NCI-H1417 treated with DMSO at 0.1 percent for 48 hours (cell line): Measurements from ENCODE around the gene ROS1.
"Not testable (repeated sequence)": the region's sequence is repeated elsewhere in the genome, so short reads cannot be mapped to it uniquely, and the experiment has no call there.

Source experiments
- DNase-seq: peaks from one replicate; lab custom pipeline; 2025; lab: John Stamatoyannopoulos, UW

The ROS1 gene

DNA sequence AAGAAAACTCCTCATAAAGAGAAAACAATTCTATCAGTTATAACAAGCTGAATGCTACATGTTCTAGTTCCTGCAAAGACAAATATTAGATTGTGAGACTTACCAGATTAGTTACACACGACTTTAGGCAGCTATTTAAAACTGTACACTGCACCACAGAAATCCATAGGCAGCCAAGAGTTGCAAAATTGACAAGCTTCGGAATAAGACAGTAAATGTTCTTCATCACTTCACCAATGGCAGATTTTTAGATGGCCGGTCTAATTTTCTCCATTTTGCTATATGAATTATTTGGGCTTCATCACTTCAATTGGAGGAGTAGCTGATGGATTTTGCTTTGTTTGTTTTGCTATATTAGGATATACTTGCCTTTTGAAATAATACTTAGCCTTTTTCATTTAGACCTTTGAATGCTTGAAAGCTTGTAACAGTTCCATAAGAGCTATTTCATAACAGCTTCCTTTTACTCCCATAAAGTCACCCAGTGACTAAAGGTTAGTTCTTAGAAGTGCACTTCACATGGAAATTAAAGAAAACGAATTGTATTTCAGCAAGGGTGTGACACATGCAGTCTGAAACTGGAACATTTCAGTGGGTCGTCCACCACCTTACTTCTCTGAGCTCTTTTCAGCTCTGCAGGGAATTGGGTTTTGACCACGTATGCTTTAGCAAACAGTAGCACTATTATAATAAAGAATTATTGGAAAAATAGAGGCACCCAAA is at the start of gene ROS1:
Gene ROS1, minus strand, starts transcription at position 512 of the 723 bp plus-strand sequence. Its CDS starts 286 bp downstream, at position 226.
- DNase-seq, result no peak

DNA sequence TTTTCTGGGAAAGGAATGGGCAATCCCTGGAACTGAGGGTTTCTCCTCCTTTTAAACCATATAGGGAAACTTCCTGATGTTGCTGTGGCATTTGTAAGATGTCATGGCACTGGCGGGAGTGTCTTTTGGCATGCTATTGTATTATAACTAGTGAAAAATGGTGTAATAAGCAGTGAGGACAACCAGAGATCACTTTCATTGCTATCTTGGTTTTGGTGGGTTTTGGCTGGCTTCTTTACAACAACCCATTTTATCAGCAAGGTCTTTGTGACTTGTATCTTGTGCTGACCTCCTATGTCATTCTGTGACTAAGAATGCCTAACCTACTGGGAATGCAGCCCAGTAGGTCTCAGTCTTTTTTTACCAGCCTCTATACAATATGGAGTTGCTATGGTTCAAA is 47.7 kb upstream of the ROS1 start:
- no peak for DNase-seq

DNA sequence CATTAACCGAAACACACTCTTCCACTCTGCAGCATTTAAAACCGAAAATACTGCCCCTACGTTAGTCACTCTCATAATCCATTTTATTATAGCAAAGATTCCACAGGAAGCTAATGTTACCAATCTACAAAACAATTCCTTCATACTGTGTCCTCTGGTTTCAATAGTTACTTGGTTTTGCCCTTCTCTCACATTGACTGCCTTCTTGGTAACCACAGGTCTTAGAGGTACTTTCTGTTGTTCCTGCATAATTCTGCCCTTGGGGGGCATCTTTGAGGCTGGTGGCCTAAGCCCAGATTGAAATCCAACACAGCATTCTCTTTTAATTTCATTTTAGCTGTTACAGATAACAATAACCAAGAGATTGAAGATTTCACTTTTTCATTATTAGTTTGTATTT is 46.9 kb upstream of the ROS1 start:
- DNase-seq, result no peak

DNA sequence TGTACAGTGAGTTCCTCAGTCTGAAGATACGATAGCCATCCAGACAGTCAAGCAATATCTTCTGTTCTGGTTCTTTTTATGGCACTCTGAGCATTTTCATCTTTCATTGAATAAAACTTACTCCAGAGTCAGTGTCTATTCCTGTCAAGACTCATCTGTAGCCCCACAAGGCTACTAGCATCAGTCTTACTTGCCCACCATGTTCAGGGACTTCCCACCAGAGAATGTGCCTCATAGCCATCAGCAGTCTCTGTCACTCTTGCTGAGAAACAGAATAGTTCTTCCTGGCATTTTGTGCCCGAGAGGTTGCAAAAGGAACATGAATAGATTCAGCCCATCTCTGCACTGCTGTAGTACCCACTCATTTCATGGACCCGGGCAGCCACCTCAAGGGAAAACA is 44.0 kb upstream of the ROS1 start:
- no peak for DNase-seq

DNA sequence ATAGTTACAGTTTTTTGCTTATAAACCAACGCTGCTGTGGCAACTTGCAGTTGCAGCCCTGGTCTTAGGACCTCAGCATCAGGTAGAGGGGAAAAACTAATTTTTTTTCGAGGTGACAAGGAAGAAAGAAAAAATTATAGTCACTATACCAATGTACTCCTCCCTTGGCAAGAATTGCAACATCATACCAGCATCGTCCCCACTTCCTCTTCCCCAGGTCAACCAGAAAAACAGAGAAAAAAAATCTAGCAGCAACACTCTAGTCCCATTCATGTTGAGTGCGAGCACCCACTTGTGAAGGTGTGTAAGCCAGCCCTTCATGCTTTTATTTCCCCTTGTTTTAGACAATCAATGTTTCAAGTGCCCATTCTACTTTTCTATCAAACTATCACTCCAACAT is 43.6 kb upstream of the ROS1 start:
- no peak for DNase-seq

DNA sequence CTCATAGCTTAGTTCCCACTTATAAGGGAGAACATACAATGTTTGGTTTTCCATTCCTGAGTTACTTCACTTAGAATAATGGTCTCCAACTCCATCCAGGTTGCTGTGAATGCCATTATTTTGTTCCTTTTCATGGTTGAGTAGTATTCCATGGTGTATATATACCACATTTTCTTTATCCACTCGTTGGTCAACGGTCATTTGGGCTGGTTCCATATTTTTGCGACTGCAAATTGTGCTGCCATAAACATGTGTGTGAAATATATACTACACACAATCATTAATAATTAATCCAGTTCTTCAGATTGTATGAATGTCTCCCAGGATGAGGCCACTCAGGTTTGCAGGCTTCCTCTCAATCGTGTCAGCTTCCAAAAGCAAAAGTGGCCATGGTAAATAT is 42.8 kb upstream of the ROS1 start:
- not testable (repeated sequence) for DNase-seq

DNA sequence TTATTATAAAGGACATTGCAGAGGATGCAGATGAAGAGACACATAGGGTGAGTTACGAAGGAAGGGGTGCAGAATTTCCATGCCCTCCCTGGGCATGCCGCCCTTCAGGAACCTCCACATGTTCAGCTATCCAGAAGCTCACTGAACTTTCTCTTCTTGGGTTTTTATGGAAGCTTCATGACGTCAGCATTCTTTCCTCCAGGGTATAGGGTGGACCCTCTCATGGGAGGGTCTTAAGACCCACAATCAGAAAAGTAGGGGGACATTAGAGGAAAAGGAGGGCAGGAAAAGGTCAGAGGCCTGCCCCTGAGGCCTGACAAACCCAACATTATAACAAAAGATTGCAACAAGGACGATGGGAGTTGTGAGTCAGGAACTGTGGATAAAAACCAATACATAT is 42.1 kb upstream of the ROS1 start:
- no peak for DNase-seq

DNA sequence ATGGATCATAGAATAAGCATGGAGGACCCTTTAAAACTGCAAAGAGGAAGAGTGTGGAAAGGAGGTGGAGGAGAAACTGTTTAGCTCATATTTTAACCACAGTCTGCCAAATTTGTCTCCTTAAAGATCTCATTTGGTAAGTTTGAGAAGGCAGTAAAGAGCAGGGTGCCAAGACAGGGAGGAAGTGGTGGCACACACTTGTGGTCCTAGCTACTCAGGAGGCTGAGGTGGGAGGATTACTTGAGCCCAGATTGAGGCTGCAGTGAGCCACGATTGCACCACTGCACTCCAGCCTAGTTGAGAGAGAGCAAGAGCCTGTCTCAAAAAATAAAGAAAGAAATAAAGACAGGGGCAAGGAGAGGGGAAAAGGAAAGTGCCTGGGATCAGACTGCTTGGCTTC is 39.9 kb upstream of the ROS1 start:
- no peak for DNase-seq

DNA sequence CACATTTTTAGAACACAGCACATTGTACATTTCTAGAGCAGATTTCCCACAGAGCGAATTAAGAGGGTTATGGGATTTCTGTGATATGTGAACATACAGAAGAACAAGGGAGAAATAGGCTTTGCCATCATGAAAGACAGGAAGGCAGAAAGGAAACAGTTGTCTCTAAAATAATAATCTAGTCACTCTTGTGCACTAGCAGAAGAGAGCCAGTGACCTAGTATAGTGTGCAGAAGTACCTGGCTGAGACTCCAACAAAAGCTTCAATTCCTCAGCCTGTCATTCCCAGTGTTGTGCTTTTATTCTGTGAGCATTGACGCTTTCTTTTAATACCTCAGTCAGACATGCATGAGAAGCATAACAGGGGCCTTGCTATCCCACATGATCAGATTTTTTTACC is 39.0 kb upstream of the ROS1 start:
- DNase-seq, result no peak

DNA sequence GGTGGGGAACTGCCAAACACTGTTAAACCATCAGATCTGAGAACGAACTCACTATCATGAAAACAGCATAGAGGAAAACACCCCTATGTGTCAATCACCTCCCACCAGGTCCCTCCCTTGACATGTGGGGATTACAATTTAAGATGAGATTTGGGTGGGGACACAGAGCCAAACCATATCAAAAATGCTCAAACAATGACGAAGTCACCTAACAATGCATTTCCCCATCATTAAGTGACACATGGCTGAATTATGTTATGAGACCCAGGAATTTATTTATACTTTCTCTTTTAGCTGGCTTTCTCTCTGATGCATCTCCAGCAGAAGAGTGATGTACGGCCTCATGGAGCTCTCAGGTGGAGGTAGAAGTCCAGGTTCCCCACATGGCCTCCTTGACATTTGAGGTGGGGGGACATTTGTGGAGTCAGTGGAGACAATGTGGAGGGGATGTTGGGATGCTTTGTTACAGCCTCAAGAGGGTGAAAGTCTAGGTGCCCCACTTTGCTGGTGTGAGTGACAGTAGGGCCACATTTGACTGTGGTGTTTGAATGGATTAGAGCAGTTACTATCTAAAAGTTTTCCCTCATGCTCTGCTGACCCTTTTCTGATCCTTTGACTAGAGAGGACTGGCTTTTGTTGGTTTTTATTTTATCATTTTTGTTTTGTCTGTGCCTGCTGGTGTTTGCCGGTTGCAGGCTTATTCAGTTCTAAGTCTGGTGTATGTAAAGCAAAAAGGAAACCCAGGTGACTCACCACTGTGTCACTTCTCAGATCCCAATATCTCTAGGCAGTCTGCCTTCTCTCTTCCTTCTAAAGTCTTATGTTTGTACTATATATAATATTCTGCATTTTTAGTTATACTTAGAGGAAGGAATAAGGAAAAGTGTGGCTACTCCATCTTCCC is 38.3 kb upstream of the ROS1 start:
- no peak for DNase-seq

DNA sequence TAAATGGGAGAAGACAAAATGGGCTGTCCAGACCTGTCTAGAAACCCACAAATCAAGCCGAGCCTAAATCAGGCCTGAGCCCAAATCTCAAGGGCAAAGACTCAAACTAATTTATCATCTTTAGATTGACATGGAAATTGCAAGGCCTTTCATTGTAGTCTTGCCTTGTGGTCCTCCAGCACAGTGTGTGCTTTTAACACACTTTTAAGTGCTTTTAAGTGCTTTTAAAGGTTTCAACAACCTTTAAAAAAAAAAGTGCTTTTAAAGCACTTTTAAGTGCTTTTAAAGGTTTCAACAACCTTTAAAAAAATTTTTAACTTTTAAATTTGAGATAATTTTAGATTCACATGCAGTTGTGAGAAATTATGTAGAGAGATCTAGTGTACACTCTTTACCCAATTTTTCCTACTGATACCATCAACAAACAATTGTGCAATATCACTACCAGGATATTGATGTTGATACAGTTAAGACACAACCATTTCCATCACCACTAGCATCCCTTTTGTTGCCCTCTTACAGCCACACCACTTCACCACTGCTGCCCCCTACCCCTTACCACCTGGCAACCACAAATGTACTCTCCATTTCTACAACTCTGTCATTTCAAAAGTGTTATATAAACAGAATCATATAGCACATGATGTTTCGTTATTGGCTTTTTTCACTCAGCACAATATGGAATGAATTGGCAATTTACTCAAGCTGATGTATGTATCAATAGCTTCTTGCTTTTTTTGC is 33.6 kb upstream of the ROS1 start:
- peak; percentile 47 for DNase-seq

DNA sequence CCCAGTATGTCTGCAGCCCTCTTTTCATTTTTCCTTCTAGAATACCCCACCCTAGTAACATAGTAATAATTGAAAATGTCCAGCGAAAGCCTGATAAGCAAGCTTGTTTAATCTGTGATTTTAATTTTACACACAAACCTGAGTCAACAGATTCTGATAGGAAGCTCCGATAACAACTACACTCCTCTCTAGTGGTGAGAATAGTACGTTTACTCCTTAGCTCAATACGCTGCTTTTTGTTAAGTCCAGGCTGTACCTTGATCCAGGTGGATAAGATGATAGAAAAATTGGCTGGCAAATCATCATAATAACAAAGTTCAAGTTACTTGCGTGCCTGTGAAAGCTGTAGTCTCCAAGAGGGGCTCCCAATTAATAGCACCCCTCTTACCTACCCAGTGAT is 31.3 kb upstream of the ROS1 start:
- no peak for DNase-seq

DNA sequence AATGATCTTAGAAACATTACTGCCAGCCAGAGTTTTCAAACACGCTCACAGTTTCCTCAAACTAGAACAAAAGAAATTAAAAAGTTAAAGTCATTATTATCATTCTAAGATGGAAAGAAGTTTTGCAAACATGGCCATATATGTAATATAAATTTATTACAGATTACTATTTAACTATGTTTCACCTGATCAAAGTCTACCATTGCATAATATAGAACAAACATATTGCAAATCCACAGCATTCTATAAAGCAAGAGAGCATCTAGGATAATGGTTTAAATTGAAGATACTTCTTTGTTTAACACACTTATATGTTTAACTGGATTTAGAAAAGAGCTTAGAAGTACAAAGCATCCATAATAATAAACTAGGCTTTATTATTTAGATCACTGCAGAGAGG is 30.5 kb upstream of the ROS1 start:
- DNase-seq, result no peak

DNA sequence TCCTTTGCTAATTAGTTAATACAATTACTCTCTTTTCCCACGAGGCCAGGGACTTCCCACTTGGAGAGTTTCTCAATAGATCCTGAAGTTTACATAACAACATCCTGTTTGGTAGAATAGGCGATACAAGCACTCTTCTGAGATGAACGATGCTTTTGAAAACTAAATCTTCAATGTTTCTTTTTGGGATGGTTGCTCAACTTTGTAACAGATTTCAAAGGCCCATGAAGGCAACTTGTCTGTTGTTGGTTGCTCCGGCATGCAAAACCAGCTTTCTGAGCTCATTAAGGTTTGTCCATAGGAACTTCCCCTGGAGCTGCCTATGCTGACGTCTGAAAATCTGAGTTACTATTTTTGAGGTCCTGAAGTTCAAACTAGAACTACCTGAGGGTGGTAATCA is 25.9 kb upstream of the ROS1 start:
- DNase-seq, result no peak

DNA sequence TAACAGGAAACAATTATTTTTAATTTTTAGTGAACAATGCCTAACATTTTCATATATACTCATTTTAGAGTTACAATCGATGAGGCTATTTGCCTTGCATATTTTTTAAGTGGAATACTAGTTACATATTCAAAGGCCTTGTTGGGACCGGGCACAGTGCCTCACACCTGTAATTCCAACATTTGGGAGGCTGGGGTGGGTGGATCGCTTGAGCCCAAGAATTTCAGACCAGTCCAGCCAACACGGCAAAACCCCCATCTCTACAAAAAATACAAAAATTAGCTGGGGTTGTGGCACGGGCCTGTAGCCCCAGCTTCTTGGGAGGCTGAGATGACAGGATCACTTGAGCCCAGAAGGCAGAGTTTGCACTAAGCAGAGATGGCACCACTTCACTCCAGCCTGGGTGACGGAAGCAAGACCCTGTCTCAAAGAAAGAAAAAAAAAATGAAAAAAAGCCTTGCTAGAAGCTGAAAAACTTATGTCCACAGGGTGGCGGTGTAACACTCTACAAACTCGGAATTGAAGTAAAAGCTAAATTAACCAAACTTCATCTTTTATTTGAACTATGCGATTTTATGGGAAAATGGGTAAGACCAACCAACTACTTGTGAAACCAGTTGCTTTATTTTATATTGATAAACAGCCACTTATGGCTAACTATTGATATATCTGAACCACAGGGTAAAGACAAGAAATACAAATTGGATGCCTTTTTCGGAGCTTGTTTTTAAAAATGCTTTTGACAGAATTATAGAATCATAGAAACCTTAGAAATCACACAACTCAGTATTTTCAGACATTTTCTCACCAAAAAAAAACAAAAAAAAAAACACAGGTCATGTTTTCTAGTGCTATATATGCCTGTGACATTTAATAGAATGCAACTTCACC is 24.1 kb upstream of the ROS1 start:
- DNase-seq, result peak; percentile 53

DNA sequence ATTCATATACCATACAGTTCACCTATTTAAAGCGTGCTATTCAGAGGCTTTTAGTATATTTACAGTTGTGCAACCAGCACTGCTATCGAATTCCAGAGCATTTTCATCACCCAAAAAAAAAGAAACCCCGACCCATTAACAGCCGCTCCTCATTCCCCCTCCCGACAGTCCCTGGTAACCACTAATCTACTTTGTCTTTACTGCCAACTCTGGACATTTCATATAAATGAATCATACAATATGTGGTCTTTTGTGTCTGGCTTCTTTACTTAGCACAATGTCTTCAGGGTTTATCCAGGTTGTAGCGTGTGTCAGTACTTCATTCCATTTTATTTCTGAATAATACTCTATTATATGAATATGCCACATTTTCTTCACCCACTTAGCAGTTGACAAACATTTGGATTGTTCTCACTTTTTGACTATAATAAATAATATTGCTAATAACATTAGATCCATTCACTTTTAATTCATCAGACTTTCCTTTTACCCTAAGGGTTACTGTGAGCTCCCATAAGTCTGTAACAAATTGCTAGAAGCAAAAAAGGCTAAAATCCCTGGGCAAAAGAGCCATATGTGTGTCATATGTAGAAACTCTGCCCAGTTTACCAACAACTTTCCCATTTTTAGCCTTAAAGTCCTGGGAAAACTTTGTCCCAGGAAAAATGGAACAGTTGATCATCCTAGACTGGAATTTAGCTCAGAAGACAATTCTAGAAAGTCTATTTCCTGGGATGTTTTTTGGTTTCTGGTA is 23.2 kb upstream of the ROS1 start:
- DNase-seq, result no peak

DNA sequence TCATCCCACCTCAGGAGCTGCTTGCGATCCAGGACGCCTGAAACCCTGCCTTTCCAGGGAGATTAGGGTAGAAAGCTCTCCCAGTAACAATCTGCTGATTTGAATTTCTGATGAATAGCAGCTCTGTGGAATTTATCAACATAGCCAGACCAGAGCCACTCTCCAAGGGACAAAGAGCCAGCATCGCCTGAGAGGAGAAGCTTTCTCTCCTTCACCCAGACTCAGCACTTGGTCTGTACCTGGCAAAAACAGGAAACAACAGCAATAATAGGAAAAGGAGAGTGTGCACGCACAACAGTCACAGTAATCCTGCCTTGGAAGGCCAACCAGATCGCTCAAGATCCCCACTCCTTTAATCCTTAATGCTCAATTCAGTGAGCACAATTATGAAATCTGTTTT is 22.3 kb upstream of the ROS1 start:
- DNase-seq, result no peak

DNA sequence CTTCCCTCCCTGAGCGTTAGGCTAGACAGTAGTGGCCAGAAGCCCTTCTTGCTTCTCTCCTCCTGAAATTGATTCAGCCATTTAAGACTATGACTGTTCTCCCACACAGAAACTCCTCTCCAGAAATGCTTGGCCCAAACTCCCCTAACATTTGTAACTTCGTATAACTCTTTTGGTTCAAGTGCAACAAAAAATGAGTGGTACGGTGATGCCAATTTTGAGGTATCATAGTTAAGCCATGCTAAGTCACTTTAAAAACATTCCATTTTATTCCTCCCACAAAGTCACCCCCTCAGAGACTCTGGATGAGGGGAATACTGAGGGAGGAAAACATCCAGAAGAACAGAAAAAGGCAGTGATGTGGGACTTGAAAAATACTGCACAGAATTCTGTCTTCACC is 21.1 kb upstream of the ROS1 start:
- no peak for DNase-seq

DNA sequence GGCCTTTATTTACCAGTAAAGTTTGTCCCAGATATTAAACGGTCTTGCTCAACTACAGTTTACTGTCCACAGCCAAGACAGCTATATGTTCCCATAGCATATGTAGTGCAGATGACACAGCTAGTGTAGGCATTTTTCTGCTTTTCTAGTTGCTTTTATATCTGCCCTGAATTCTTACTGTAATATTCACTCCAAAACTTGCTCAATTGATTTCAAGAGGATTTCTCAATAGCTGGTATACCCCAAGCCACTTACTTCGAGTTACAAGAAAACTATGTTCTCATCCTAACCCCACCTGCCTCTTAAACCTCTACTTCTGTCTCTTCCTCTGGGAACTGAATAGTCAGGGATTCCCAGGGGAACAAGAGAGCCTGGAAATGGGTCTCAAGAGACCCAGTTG is 18.9 kb upstream of the ROS1 start:
- DNase-seq, result no peak

DNA sequence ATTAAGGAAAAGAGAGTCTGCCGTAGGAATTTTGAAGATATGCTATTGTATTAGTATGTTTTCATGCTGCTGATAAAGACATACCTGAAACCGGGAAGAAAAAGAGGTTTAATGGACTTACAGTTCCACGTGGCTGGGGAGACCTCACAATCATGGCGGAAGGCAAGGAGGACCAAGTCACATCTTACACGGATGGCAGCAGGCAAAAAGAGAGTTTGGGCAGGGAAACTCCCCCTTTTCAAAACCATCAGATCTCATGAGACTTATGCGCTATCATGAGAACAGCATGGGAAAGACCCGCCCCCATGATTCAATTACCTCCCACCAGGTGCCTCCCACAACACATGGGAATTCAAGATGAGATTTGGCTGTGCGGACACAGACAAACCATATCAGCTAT is 16.6 kb upstream of the ROS1 start:
- DNase-seq, result not testable (repeated sequence)

DNA sequence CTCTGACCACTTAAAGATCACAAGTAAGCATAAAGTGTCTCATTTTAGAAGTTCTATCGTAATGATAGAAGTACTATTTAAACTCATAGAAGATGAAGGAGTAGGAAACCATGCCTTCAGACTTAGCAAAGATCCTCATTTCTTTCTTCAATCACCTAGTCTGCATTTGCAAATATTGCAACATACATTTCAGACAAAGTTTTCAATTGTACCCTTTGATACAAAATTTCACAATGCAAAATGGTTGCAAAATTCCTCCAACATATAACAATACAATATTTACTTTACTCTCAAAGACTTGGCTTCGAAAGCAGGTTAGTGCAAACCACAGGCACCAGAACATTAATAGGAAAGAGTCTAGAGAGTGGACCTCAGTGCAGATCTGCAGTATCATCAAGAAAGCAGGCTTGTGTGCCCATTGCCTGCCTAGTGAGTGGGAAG is 16.1 kb upstream of the ROS1 start:
- no peak for DNase-seq
